Natural killer cell (primary cell): ENCODE data around the gene PTS. TPM values are rescaled to one million over a fixed set of nuclear protein-coding genes. Genes with fewer than 3 reads are reported as not detected.

Experiments
- ATAC-seq, 3 donors: fragments of 150-1000 bp in 2 of 3; fragments of 200-7000 bp in 1 of 3; cut with Tn5 transposase; 1 replicate in 1 of 3; 2 replicates in 2 of 3; pipeline ENCODE4 v1.10.0; 2021; ENCODE audit warnings: mild to moderate bottlenecking in 2 of 3, moderate library complexity in 2 of 3
- DNase-seq, 2 donors: peaks; one replicate each; pipeline versions ENCODE4 v3.0.0 to v3.0.0-alpha.2; 2013 to 2021; ENCODE audit warnings: mixed read lengths in 1 of 2
- H3K27ac ChIP-seq: one replicate; pipeline ENCODE4 v1.5.1; 2013; ENCODE audit warnings: mild to moderate bottlenecking, low read length
- H3K27me3 ChIP-seq: one replicate; pipeline ENCODE4 v1.6.1; 2013; ENCODE audit warnings: low read length; ENCODE audit not compliant: control insufficient read depth, insufficient read depth
- H3K36me3 ChIP-seq: one replicate; pipeline ENCODE4 v1.6.1; 2013; ENCODE audit warnings: low read length; ENCODE audit not compliant: control insufficient read depth, insufficient read depth
- H3K4me1 ChIP-seq: one replicate; pipeline ENCODE4 v1.6.1; 2013; ENCODE audit warnings: low read length; ENCODE audit not compliant: control insufficient read depth, insufficient read depth
- H3K4me3 ChIP-seq: one replicate; pipeline ENCODE4 v1.5.1; 2013; ENCODE audit warnings: low read length
- H3K9me3 ChIP-seq: one replicate; pipeline ENCODE4 v1.6.1; 2013; ENCODE audit warnings: low read length; ENCODE audit not compliant: control insufficient read depth, insufficient read depth
- H3K27ac Mint-ChIP-seq, 2 donors: one replicate each; pipeline ENCODE4 v1.8.0; 2022; ENCODE audit warnings: mild to moderate bottlenecking in 2 of 2, mixed read lengths in 2 of 2, moderate library complexity in 1 of 2
- H3K27me3 Mint-ChIP-seq, 2 donors: one replicate each; pipeline ENCODE4 v1.8.0; 2022; ENCODE audit warnings: low read depth in 2 of 2, mixed read lengths in 2 of 2
- H3K36me3 Mint-ChIP-seq: one replicate; pipeline ENCODE4 v1.8.0; 2022; ENCODE audit warnings: mixed read lengths
- H3K4me1 Mint-ChIP-seq, 2 donors: one replicate each; pipeline ENCODE4 v1.8.0; 2022; ENCODE audit warnings: mixed read lengths in 2 of 2
- H3K4me3 Mint-ChIP-seq: one replicate; pipeline ENCODE4 v1.8.0; 2022; ENCODE audit warnings: mild to moderate bottlenecking, moderate library complexity, mixed read lengths
- H3K9me3 Mint-ChIP-seq, 2 donors: one replicate each; pipeline ENCODE4 v1.8.0; 2022; ENCODE audit warnings: mixed read lengths in 2 of 2
- CTCF ChIP-seq: fragments of 200-600 bp; IDR thresholded peaks from one replicate; pipeline ENCODE4 v1.8.0; 2022; ENCODE audit warnings: antibody characterized with exemption
- WGBS: methylation state at CpG from one replicate; pipeline ENCODE4 v1.1.7; 2013; ENCODE audit warnings: missing lambda C conversion rate; ENCODE audit not compliant: insufficient coverage; 5-methylcytosine and 5-hydroxymethylcytosine counted together
- intact Hi-C: fragments of 100-400 bp; cut with micrococcal nuclease; formaldehyde crosslinking; loops from one replicate; pipeline ENCODE4 v1.14.2; 2022
- total RNA-seq, 4 donors: library from RNA; stranded (reverse); fragments of 120-200 nt in 1 of 4; gene quantifications; one replicate each; pipeline versions ENCODE4 v1.2.3 to v1.2.4, GENCODE V29; 2013 to 2022

Gene PTS
- total RNA-seq, 3 donors from 2014 or later (not counting 1 experiment from before 2014, with no cell fraction given): 86.7 to 106 (median 97.4) TPM

- no peak for DNase-seq
- Mint-ChIP-seq H3K4me1 (no peaks in the 10 kb centered on the region), H3K9me3 (no peaks in the 10 kb centered on the region), H3K27ac (no peak overlapping the region), H3K4me3 (no peak overlapping the region), H3K27me3 (no peaks in the 10 kb centered on the region), H3K36me3 (no peaks in the 10 kb centered on the region)
- no peak for TF ChIP-seq CTCF
- H3K27me3 ChIP-seq: no peaks in the 10 kb centered on the region
- no peak overlapping the region for H3K27ac ChIP-seq
- intact Hi-C loops: loop anchor here (1.0 kb wide), 1 partner anchor 14 kb away; the partner anchor contains the start of gene PTS
- H3K4me1 ChIP-seq: no peaks in the 10 kb centered on the region
- no peaks in the 10 kb centered on the region for H3K9me3 ChIP-seq
- no peaks in the 10 kb centered on the region for H3K36me3 ChIP-seq
- 86% methylated on average over 3 of the region's 3 CpGs for WGBS
- H3K4me3 ChIP-seq: no peak overlapping the region
- ATAC-seq: no peak
Measured at GRCh38 chr11:112212290-112212689, 13.9 kb upstream of the PTS start.

GRCh38 chr11:112212710-112213109, 13.5 kb upstream of the PTS start:
- ATAC-seq (no peak), DNase-seq (no peak)
- TF ChIP-seq CTCF: no peak
- Histone ChIP-seq H3K4me3 (no peak overlapping the region), H3K27ac (no peak overlapping the region), H3K4me1 (no peaks in the 10 kb centered on the region), H3K27me3 (no peaks in the 10 kb centered on the region), H3K9me3 (no peaks in the 10 kb centered on the region), H3K36me3 (no peaks in the 10 kb centered on the region)
- H3K27me3 Mint-ChIP-seq: no peaks in the 10 kb centered on the region
- H3K27ac Mint-ChIP-seq: no peak overlapping the region
- H3K4me3 Mint-ChIP-seq: no peak overlapping the region
- no peaks in the 10 kb centered on the region for H3K9me3 Mint-ChIP-seq
- H3K4me1 Mint-ChIP-seq: no peaks in the 10 kb centered on the region
- H3K36me3 Mint-ChIP-seq: no peaks in the 10 kb centered on the region
- intact Hi-C loops: loop anchor here (1.0 kb wide), 1 partner anchor 14 kb away; the partner anchor contains the start of gene PTS

- Mint-ChIP-seq H3K9me3 (no peaks in the 10 kb centered on the region), H3K27me3 (no peaks in the 10 kb centered on the region), H3K36me3 (no peaks in the 10 kb centered on the region), H3K27ac (no peak overlapping the region), H3K4me1 (no peaks in the 10 kb centered on the region), H3K4me3 (no peak overlapping the region)
- Histone ChIP-seq H3K27ac (no peak overlapping the region), H3K4me3 (no peak overlapping the region), H3K4me1 (no peaks in the 10 kb centered on the region), H3K36me3 (no peaks in the 10 kb centered on the region), H3K27me3 (no peaks in the 10 kb centered on the region), H3K9me3 (no peaks in the 10 kb centered on the region)
- intact Hi-C loops: no loop called here
- 89% methylated on average over 4 of the region's 4 CpGs for WGBS
- TF ChIP-seq CTCF: no peak
- ATAC-seq (no peak), DNase-seq (no peak)
Measured at GRCh38 chr11:112213753-112214152, 12.5 kb upstream of the PTS start.

- ATAC-seq: no peak
- 93% methylated on average over 2 of the region's 6 CpGs for WGBS
- no peaks in the 10 kb centered on the region for H3K9me3 Mint-ChIP-seq
Measured at GRCh38 chr11:112215621-112216020, 10.6 kb upstream of the PTS start.

More at GRCh38 chr11:112215621-112216020, 10.6 kb upstream of the PTS start:
- intact Hi-C loops: no loop called here
- Mint-ChIP-seq H3K27me3 (no peaks in the 10 kb centered on the region), H3K36me3 (no peaks in the 10 kb centered on the region), H3K4me1 (peaks cover 0 to 6% of the 10 kb centered on the region in 2 donors), H3K4me3 (no peak overlapping the region), H3K27ac (no peak overlapping the region)
- no peak for DNase-seq
- Histone ChIP-seq H3K27me3 (no peaks in the 10 kb centered on the region), H3K27ac (no peak overlapping the region), H3K9me3 (no peaks in the 10 kb centered on the region), H3K36me3 (no peaks in the 10 kb centered on the region), H3K4me3 (no peak overlapping the region), H3K4me1 (no peaks in the 10 kb centered on the region)
- TF ChIP-seq CTCF: no peak
